Effector CD4-positive, alpha-beta T cell (primary cell): Measurements from ENCODE around the gene HOXC5.
"Not testable (repeated sequence)": the region's sequence is repeated elsewhere in the genome, so short reads cannot be mapped to it uniquely, and the experiment has no call there.

Experiments used
- DNase-seq: peaks from one replicate; pipeline ENCODE4 v3.0.0-alpha.2; 2020

HOXC5 gene

GRCh38 chr12:54075409-54075808 is 42.6 kb downstream of the HOXC5 start:
- DNase-seq, result no peak

GRCh38 chr12:54075974-54076373 is 43.1 kb downstream of the HOXC5 start:
- no peak for DNase-seq

- not testable (repeated sequence) for DNase-seq
Observed at GRCh38 chr12:54077843-54078242, 45.0 kb downstream of the HOXC5 start.

- DNase-seq, result not testable (repeated sequence)
Observed at GRCh38 chr12:54079115-54079514, 46.3 kb downstream of the HOXC5 start.

- DNase-seq, result not testable (repeated sequence)
Observed at GRCh38 chr12:54080008-54080924, 47.4 kb downstream of the HOXC5 start.

- DNase-seq, result not testable (repeated sequence)
Observed at GRCh38 chr12:54081053-54081514, 48.2 kb downstream of the HOXC5 start.

- not testable (repeated sequence) for DNase-seq
Observed at GRCh38 chr12:54081581-54082396, 48.9 kb downstream of the HOXC5 start.

- peak; percentile 17 for DNase-seq
Observed at GRCh38 chr12:54082397-54082892, 49.6 kb downstream of the HOXC5 start.
